GM19395 (cell line): ENCODE data around the gene LCN10.

ENCODE experiments used
- ATAC-seq: cut with Tn5 transposase; IDR thresholded peaks from one replicate; pipeline ENCODE4 v1.9.1; 2021; ENCODE audit warnings: mild to moderate bottlenecking, moderate library complexity; ENCODE audit not compliant: unreplicated experiment

LCN10 gene

GRCh38 chr9:136740491-136740890, 2.2 kb downstream of the LCN10 start:
- no peak for ATAC-seq

DNA sequence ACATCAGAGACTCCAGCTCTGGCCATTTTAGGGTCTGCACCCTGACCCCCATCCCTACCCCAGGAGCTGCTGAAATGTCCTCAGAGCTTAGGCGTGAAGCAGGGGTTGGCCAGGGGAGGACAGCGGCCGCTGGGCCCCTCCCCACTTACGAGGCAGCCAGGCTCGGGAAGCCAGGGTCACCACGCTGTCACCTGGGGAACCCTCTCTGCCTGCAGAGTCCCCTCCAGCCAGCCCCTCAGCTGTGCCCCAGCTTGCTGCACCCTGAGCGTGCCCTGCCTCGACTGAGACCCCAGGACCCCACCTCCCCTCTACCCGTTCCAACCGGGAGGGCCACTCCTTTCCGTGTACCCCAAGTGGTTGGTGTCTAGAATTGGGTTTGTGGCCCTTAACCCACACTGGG, 2.7 kb downstream of the LCN10 start:
- ATAC-seq = no peak

GRCh38 chr9:136739509-136739908, 3.2 kb downstream of the LCN10 start:
- ATAC-seq = no peak

DNA sequence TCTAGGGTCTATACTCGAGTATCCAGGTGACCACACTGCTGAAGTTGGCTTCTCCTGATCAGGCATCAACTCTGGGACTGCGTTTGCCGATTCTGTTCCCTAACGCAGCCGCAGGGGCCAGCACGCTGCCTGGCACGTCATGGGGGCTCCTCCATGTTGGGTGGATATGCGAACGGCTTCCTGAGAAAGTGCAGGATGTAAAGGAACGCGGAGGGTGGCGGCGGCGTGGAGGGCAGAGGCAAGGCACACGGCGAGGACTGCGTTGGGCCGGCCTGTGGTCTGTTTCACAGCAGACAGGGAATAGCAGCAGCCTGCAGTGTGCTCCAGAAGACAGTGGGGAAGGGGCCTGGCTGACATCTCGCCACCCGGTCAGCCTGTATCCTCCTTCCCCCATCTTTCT, 3.8 kb downstream of the LCN10 start:
- ATAC-seq = no peak

DNA sequence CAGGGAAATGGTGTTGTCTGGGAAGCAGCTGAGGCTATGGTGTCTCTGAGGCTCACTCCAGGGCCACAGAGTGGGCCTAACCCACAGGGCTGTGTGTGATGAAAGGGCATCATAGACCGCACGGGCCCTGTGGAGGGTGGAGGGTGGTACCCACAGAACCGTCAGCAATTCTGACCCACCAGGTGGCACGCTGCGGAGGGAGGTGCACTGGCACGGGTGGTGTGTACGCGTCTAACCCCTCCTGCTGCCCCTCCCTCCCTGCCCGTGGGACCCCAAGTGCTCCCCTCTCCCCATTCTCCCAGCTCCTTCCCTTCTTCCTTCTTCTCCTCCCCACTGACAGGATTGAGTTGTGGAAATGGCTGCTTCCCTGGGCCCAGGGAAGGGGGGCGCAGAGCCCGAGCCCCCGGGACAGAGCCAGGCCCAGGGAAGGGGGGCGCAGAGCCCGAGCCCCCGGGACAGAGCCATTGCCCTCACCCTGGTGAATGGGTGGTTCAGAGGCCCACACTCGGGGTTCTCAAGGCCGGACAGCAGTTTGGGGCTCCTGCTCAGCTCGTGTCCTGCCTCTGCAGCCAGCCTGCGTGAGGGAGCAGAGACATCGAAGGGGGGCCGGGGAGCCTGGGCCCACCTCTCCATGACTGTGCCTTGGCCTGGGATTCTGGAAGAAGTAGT, 6.8 kb downstream of the LCN10 start:
- no peak for ATAC-seq

- ATAC-seq = no peak
Measured at GRCh38 chr9:136734837-136735496, 7.8 kb downstream of the LCN10 start.

DNA sequence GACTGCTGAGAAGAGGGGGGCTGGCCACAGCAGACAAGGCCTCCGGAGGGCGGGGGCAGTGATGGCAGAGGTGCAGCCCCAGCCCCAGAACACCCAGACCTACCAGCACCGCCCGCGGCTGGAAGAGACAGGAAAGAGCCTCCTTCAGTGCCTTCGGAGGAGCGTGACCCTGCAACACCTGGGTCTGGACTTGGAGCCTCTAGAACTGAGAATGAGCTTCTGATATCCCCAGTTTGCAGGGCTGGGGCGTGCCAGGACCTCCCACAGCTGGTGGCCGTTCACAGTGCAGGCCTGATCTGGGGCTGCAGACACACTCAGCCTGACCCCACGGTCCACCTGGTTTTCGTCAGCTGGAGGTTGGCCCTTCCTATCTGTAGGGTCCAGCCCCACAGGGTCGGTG, 9.1 kb downstream of the LCN10 start:
- no peak for ATAC-seq

- no peak for ATAC-seq
Measured at GRCh38 chr9:136732444-136733178, 10.1 kb downstream of the LCN10 start.

GRCh38 chr9:136729926-136730325, 12.8 kb downstream of the LCN10 start:
- ATAC-seq = no peak

- ATAC-seq = no peak
Measured at GRCh38 chr9:136729144-136729543, 13.6 kb downstream of the LCN10 start.

DNA sequence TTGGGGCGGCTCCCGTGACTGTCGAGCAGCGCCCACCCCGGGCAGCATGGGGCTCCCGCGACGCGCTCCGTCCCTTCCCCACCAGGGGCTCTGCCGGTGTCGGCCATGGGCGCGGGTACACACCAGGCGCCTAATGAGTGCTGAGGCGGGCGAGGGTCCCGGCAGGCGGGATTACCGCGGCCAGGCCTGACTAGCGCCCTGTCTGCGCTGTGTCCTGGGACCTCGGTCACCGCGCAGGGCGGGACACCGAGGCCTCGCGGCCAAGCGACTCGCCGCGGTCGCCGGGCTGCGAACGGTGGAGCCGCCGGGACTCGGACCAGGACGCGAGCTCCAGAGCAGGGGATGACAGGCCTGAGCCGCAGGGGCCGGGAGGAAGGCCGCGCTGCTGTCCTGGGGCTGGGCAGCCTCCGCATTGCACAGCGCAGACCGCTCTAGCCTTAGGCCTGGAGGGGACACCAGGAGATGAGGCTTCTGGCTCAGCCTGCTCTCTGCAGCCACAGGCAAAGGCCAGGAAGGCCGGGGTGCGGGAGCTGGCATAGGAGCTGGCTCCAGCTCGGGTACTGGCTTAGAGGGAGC, 14.1 kb downstream of the LCN10 start:
- peak; percentile 26 for ATAC-seq

- peak; percentile 52 for ATAC-seq
Measured at GRCh38 chr9:136728080-136728547, 14.6 kb downstream of the LCN10 start.

- ATAC-seq = no peak
Measured at GRCh38 chr9:136726631-136727191, 16.0 kb downstream of the LCN10 start.

DNA sequence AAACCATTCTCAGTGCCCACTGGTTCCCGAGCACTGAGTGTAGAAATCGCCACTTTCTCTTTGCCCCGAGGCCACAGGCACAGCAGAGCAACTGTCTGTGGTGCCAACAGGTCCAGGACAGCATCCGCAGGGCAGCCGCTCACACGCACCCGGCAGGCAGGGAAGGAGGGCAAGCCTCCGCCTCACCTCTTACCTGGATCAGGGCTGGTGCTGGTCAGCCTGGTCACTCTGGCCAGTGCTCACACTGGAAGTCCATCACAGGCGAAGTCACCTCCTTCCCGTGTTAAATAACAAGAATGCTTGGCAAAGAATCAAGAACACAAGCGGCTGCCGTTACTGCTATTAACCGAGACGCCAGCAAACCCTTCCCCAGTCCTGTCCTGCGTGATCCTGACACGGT, 16.6 kb downstream of the LCN10 start:
- ATAC-seq = no peak

GRCh38 chr9:136725612-136726011, 17.1 kb downstream of the LCN10 start:
- no peak for ATAC-seq

- no peak for ATAC-seq
Measured at GRCh38 chr9:136724772-136725171, 18.0 kb downstream of the LCN10 start.

GRCh38 chr9:136723989-136724388, 18.8 kb downstream of the LCN10 start:
- ATAC-seq = no peak

DNA sequence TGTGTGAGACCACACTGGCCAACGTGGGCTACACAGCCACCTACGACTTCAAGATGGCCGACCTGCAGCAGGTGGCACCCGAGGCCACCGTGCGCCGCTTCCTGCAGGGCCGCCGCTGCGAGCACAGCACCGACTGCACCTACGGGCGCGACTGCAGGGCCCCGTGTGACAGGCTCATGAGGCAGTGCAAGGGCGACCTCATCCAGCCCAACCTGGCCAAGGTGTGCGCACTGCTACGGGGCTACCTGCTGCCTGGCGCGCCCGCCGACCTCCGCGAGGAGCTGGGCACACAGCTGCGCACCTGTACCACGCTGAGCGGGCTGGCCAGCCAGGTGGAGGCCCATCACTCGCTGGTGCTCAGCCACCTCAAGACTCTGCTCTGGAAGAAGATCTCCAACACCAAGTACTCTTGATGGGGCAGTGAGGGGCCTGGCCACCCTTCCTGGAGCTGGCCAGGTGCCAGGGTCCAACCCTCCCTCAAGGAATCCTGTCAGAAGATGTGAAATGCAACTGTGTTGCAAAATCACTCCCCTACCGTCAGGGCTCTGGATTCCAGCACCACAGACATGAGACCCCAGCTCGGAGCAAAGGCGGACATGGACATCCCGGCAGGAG, 19.3 kb downstream of the LCN10 start:
- ATAC-seq = no peak

DNA sequence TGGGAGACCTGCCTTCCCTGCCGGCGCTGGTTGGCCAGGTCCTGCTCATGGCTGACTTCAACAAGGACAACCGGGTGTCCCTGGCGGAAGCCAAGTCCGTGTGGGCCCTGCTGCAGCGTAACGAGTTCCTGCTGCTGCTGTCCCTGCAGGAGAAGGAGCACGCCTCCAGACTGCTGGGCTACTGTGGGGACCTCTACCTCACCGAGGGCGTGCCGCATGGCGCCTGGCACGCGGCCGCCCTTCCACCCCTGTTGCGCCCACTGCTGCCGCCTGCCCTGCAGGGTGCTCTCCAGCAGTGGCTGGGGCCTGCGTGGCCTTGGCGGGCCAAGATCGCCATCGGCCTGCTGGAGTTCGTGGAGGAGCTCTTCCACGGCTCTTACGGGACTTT, 19.8 kb downstream of the LCN10 start:
- ATAC-seq = no peak

DNA sequence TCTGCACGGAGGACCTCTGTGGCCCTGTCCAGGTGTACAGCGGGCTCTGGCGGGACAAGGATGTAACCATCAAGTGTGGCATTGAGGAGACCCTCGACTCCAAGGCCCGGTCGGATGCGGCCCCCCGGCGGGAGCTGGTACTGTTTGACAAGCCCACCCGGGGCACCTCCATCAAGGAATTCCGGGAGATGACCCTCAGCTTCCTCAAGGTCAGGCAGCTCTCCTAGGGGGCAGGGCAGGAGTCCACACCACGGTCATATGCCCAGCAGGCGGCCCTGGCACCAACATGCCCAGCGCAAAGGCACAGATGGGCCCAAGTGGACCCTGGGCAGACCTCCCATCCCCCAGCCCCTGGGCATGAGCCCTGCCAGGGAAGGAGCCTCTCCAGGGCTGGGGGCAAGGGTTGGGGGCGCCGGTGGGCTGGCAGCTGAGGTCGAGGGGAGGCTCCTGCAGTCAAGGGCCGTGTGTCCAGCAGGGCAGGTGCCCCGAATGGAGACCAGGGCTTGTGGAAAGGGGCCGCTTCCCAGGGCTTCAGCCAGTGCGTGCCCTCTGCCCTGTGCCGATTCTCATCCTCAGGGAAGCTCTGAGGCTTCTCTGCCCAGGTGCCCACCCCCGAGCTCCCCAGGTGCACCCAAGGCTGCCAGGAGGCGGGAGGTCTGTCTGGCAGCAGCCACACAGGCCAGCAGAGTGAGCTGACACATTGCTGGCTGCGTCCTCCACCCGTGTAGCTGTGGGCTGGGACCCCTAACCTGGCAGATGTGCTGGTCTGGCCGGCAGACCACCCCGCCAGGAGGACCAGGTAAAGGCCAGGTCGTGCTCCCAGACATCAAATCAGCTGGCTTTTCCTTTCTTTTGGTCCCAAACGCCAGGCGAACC, 20.4 kb downstream of the LCN10 start:
- ATAC-seq = no peak
